Thyroid gland (tissue), 4 donors: Measurements from ENCODE around the gene IGSF9B.

Source experiments
- POLR2A ChIP-seq, 2 donors: fragments of 450-650 bp; IDR thresholded peaks; one replicate each; pipeline ENCODE4 v1.6.1; 2017; ENCODE audit warnings: antibody characterized with exemption in 2 of 2, mild to moderate bottlenecking in 2 of 2, moderate library complexity in 1 of 2
- TF ChIP-seq, protein P1 (sequence below), 6 experiments: fragments of 200-600 bp in 3 of 6; fragments of 450-650 bp in 3 of 6; sonication (generic) in 3 of 6; IDR thresholded peaks; one replicate each; pipeline ENCODE4 v1.5.1; 2016 to 2019; ENCODE audit warnings: antibody characterized with exemption in 6 of 6, mild to moderate bottlenecking in 2 of 6, inconsistent platforms in 1 of 6, moderate library complexity in 1 of 6

DNA sequence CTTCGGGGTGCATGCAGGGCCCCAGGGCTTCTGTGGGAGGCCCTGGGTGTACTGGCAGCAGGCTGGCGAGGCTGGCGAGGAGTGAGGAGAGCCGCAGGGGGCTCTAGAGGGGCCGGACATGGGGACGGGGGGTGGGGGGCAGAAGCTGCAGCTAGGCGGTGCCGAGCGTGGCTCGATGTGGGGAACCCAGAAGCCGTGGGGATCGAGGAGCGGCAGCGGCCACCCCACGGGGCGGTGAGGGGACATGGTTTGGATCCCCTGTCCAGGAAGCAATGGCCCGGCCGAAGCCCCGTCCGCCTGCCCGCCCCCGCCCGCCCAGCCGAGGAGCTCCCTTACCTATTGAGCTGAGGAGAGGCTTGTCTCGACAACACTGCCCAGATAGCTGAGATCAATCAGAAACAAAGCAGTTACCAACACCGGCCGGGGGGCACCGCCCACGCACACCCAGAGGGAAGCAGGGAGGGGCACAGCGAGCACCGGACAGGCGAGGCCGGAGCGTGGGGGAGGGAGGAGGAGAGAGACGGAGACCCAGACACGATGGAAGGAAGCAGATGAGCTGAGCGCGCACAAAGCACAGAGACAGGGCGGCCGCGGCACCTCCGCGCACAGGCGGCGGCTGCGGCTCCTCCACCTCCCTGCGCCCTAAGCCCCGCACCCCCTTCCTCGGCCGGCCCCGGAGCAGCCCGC, 38.7 kb downstream of the IGSF9B start:
- TF ChIP-seq POLR2A (IDR thresholded peaks at IDR 0.05) = no peak
- TF ChIP-seq, protein P1, sequence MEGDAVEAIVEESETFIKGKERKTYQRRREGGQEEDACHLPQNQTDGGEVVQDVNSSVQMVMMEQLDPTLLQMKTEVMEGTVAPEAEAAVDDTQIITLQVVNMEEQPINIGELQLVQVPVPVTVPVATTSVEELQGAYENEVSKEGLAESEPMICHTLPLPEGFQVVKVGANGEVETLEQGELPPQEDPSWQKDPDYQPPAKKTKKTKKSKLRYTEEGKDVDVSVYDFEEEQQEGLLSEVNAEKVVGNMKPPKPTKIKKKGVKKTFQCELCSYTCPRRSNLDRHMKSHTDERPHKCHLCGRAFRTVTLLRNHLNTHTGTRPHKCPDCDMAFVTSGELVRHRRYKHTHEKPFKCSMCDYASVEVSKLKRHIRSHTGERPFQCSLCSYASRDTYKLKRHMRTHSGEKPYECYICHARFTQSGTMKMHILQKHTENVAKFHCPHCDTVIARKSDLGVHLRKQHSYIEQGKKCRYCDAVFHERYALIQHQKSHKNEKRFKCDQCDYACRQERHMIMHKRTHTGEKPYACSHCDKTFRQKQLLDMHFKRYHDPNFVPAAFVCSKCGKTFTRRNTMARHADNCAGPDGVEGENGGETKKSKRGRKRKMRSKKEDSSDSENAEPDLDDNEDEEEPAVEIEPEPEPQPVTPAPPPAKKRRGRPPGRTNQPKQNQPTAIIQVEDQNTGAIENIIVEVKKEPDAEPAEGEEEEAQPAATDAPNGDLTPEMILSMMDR (IDR thresholded peaks at IDR 0.05) = no peak
